SK-N-SH (cell line): Measurements from ENCODE around the gene PIK3R2. TPM values are rescaled to one million over a fixed set of nuclear protein-coding genes. Genes with fewer than 3 reads are reported as not detected.

Experiments used
- CTCF ChIA-PET: fragments of 300-600, 350-600 bp; formaldehyde crosslinking; extraction: SDS; loops from one replicate; lab custom pipeline; 2021; lab: Yijun Ruan, JAX
- POLR2A ChIA-PET: fragments of 350-600 bp; sonication (Branson Sonifier 250); formaldehyde crosslinking; extraction: SDS; loops from one replicate; lab custom pipeline; 2020; ENCODE audit warnings: antibody characterized with exemption, inconsistent platforms; lab: Yijun Ruan, JAX
- DNase-seq: peaks from one replicate; pipeline ENCODE4 v3.0.0; 2012
- H2AFZ ChIP-seq: fragments of 200-600 bp; sonication (generic); 2 replicates; pipeline ENCODE4 v1.8.1; 2016; ENCODE audit warnings: antibody characterized with exemption, mild to moderate bottlenecking, low read depth
- H3F3A ChIP-seq: fragments of 200-600 bp; sonication (generic); replicated peaks from 2 replicates; pipeline ENCODE3; 2016; ENCODE audit warnings: antibody characterized with exemption, mild to moderate bottlenecking; ENCODE audit not compliant: insufficient read depth
- H3K27ac ChIP-seq, 2 experiments: fragments of 200-500 bp in 1 of 2; fragments of 200-600 bp in 1 of 2; sonication (Bioruptor generic) in 1 of 2; sonication (generic), shearing (Covaris generic) in 1 of 2; 2 replicates each; pipeline versions ENCODE4 v1.5.1 to v1.6.1; 2014 to 2016; ENCODE audit warnings: low read depth in 2 of 2, inconsistent platforms in 1 of 2, low read length in 1 of 2, mild to moderate bottlenecking in 1 of 2, mixed read lengths in 1 of 2
- H3K27me3 ChIP-seq: fragments of 200-600 bp; sonication (generic), shearing (Covaris generic); 2 replicates; pipeline ENCODE4 v1.6.1; 2016; ENCODE audit warnings: mixed run types; ENCODE audit not compliant: insufficient read depth
- H3K36me3 ChIP-seq, 2 experiments: fragments of 200-500 bp in 1 of 2; fragments of 200-600 bp in 1 of 2; sonication (Bioruptor generic) in 1 of 2; sonication (generic) in 1 of 2; replicated peaks in 1 of 2; 2 replicates each; pipeline versions ENCODE3 to v1.5.1; 2014 to 2016; ENCODE audit warnings: low read length in 1 of 2, mild to moderate bottlenecking in 1 of 2; ENCODE audit not compliant: insufficient read depth in 2 of 2, control insufficient read depth in 1 of 2
- H3K4me1 ChIP-seq, 2 experiments: fragments of 200-500 bp in 1 of 2; fragments of 200-600 bp in 1 of 2; sonication (Bioruptor generic) in 1 of 2; sonication (generic), shearing (Covaris generic) in 1 of 2; 2 replicates each; pipeline versions ENCODE4 v1.5.1 to v1.6.1; 2014 to 2016; ENCODE audit warnings: low read depth in 1 of 2, low read length in 1 of 2, mixed run types in 1 of 2; ENCODE audit not compliant: insufficient read depth in 2 of 2, control insufficient read depth in 1 of 2
- H3K4me2 ChIP-seq: fragments of 200-600 bp; sonication (generic), shearing (Covaris generic); 2 replicates; pipeline ENCODE4 v1.6.1; 2017; ENCODE audit warnings: mixed run types
- H3K4me3 ChIP-seq, 2 experiments: fragments of 200-500 bp in 1 of 2; fragments of 200-600 bp in 1 of 2; sonication (Bioruptor generic) in 1 of 2; sonication (generic), shearing (Covaris generic) in 1 of 2; 2 replicates each; pipeline versions ENCODE4 v1.5.1 to v1.8.1; 2014 to 2016; ENCODE audit warnings: low read depth in 2 of 2, inconsistent platforms in 1 of 2, low read length in 1 of 2, mild to moderate bottlenecking in 1 of 2, mixed read lengths in 1 of 2, moderate library complexity in 1 of 2
- H3K79me2 ChIP-seq: fragments of 200-600 bp; sonication (generic); 2 replicates; pipeline ENCODE4 v1.8.1; 2017; ENCODE audit warnings: mild to moderate bottlenecking; ENCODE audit not compliant: insufficient read depth
- H3K9ac ChIP-seq: fragments of 200-600 bp; sonication (generic); 2 replicates; pipeline ENCODE4 v1.6.1; 2017; ENCODE audit warnings: mixed run types
- H3K9me2 ChIP-seq: fragments of 200-600 bp; sonication (generic); 2 replicates; pipeline ENCODE4 v1.6.1; 2017; ENCODE audit warnings: mixed run types
- H3K9me3 ChIP-seq: fragments of 200-600 bp; sonication (generic); 2 replicates; pipeline ENCODE4 v1.6.1; 2017; ENCODE audit warnings: mixed run types, mild to moderate bottlenecking, moderate library complexity
- H4K20me1 ChIP-seq: fragments of 200-600 bp; sonication (generic); 2 replicates; pipeline ENCODE4 v1.6.1; 2017; ENCODE audit warnings: mild to moderate bottlenecking, mixed run types; ENCODE audit not compliant: insufficient read depth
- CHD2 ChIP-seq: fragments of 150-350 bp; IDR thresholded peaks from 2 replicates; pipeline ENCODE4 v1.6.1; 2018; ENCODE audit warnings: low read length; ENCODE audit not compliant: partially characterized antibody
- ELF1 ChIP-seq: IDR thresholded peaks from 2 replicates; pipeline ENCODE4 v1.4.0; 2012
- EP300 ChIP-seq, 2 experiments: IDR thresholded peaks; 2 replicates each; pipeline versions ENCODE4 v1.4.0 to v1.6.1; 2012; ENCODE audit warnings: borderline replicate concordance in 1 of 2, low read depth in 1 of 2, low read length in 1 of 2
- FOXJ3 ChIP-seq: sonication (generic); formaldehyde crosslinking; IDR thresholded peaks from 2 replicates; pipeline ENCODE4 v1.5.1; 2020; ENCODE audit warnings: mild to moderate bottlenecking, missing genetic modification reagents
- NFIC ChIP-seq: IDR thresholded peaks from 2 replicates; pipeline ENCODE4 v1.4.0; 2012; ENCODE audit warnings: borderline replicate concordance
- NRF1 ChIP-seq: IDR thresholded peaks from 2 replicates; pipeline ENCODE4 v1.6.1; 2012; ENCODE audit warnings: low read depth, mild to moderate bottlenecking, low read length
- RAD21 ChIP-seq: IDR thresholded peaks from 2 replicates; pipeline ENCODE4 v1.6.1; 2012; ENCODE audit warnings: mild to moderate bottlenecking, low read length
- SIN3A ChIP-seq: IDR thresholded peaks from 2 replicates; pipeline ENCODE4 v1.6.1; 2012; ENCODE audit warnings: low read depth, mild to moderate bottlenecking, low read length, moderate library complexity, borderline replicate concordance
- SMC3 ChIP-seq: IDR thresholded peaks from 2 replicates; pipeline ENCODE4 v1.6.1; 2012; ENCODE audit warnings: low read depth, low read length, improper control_type of control experiment
- TEAD4 ChIP-seq: IDR thresholded peaks from 2 replicates; pipeline ENCODE4 v1.4.0; 2012; ENCODE audit warnings: mild to moderate bottlenecking, borderline replicate concordance; ENCODE audit not compliant: insufficient read depth
- WGBS: methylation state at CpG from one replicate; pipeline ENCODE4 v1.1.6; 2017; ENCODE audit warnings: low lambda C conversion rate; 5-methylcytosine and 5-hydroxymethylcytosine counted together
- polyA plus RNA-seq, 3 experiments: library from polyadenylated mRNA; depleted of rRNA; stranded (reverse); fragments of >200 nt; gene quantifications; 2 replicates each; pipeline ENCODE4 v1.2.3, GENCODE V29; 2012
- TF ChIP-seq, protein P1 (sequence below): IDR thresholded peaks from 2 replicates; pipeline ENCODE4 v1.4.0; 2012; ENCODE audit warnings: low read depth, borderline replicate concordance
- TF ChIP-seq, protein P2 (sequence below): IDR thresholded peaks from 2 replicates; pipeline ENCODE4 v1.4.0; 2012; ENCODE audit warnings: low read depth
- TF ChIP-seq, protein P3 (sequence below): IDR thresholded peaks from 2 replicates; pipeline ENCODE4; 2012
- TF ChIP-seq, protein P4 (sequence below): fragments of 150-350 bp; IDR thresholded peaks from 2 replicates; pipeline ENCODE4 v1.6.1; 2016; ENCODE audit warnings: mild to moderate bottlenecking, low read depth, low read length

Gene PIK3R2
- 27.5 and 36.6 TPM in 2 replicates for polyA plus RNA-seq (2012; rRNA removed)
- 17.4 and 30.3 TPM in 2 replicates for polyA plus RNA-seq (2012; cell fraction: cytosol; rRNA removed)
- 52.1 and 53.0 TPM in 2 replicates for polyA plus RNA-seq (2012; cell fraction: nucleus; rRNA removed)

DNA sequence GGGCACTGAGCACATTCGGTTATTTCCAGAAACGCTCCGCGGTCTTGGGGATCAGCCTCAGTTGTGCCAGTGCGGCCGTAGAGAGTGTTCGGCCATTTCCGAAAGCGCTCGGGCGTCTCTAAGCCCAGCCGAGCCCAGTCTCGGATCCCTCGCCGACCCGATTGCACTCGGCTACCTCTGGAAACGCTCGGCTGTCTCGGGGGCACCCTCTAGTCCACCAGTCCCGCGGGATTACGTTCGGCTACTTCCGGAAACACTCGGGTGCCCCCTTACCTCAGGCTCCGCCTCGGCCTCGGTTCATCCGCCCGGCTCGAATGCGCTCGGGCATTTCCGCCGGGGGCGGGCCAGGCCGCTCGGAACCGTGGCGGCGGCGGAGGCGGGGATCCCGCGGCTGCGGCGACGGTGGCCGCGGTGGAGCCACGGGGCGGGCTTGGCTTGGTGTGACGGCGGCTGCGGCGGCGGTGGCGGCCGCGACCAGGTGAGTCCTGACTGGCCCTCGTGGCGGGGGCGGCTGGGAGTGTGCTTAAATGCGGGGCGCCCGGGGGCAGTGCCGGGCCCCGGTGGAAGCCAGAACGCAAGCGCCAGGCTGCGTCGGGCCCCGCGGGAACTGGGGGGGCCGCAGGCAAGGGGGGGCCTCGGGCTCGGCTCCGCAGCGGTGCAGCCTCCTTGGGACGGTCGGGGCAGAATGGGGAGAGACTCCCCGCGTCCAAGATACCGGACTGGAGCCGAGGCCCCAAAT, at the start of gene PIK3R2:
TSS of gene PIK3R2 (plus strand) at position 347 of the 739 bp plus-strand sequence. CDS start 2,717 bp downstream, outside the sequence.
- Histone ChIP-seq H3K36me3 (peaks cover 0 to 20% of the 10 kb centered on the region in 2 experiments), H3K27ac (peak within 1 kb of the TSS; percentile 98 to 99), H3K9ac (peak within 1 kb of the TSS; percentile 94), H3K79me2 (peaks cover 45% of the 10 kb centered on the region), H3K9me2 (no peaks in the 10 kb centered on the region), H3K27me3 (no peaks in the 10 kb centered on the region), H2AFZ (peak within 1 kb of the TSS; percentile 92), H3F3A (peaks cover 12% of the 10 kb centered on the region), H3K4me2 (peak within 1 kb of the TSS; percentile 97), H3K9me3 (no peaks in the 10 kb centered on the region), H4K20me1 (peaks cover 5% of the 10 kb centered on the region; the same call in 1 of the 2 replicates), H3K4me1 (peaks cover 17 to 44% of the 10 kb centered on the region in 2 experiments; a peak in 2 of 4 replicates), H3K4me3 (peak within 1 kb of the TSS; percentile 89 to 93)
- peak; percentile 99 for TF ChIP-seq CHD2
- no peak for TF ChIP-seq NRF1
- TF ChIP-seq, protein P1, sequence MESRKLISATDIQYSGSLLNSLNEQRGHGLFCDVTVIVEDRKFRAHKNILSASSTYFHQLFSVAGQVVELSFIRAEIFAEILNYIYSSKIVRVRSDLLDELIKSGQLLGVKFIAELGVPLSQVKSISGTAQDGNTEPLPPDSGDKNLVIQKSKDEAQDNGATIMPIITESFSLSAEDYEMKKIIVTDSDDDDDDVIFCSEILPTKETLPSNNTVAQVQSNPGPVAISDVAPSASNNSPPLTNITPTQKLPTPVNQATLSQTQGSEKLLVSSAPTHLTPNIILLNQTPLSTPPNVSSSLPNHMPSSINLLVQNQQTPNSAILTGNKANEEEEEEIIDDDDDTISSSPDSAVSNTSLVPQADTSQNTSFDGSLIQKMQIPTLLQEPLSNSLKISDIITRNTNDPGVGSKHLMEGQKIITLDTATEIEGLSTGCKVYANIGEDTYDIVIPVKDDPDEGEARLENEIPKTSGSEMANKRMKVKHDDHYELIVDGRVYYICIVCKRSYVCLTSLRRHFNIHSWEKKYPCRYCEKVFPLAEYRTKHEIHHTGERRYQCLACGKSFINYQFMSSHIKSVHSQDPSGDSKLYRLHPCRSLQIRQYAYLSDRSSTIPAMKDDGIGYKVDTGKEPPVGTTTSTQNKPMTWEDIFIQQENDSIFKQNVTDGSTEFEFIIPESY: peak; percentile 96
- TF ChIP-seq, protein P2, sequence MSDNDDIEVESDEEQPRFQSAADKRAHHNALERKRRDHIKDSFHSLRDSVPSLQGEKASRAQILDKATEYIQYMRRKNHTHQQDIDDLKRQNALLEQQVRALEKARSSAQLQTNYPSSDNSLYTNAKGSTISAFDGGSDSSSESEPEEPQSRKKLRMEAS: peak; percentile 36
- peak; percentile 53; the same call in 1 of the 2 replicates for TF ChIP-seq ELF1
- POLR2A ChIA-PET: interaction anchor here (0.6 to 2.1 kb wide), 3 partner anchors 11 to 293 kb away, joined by 3 to 6 read pairs (median 3); partner anchors contain the start of gene RPL18A
- DNase-seq: peak; percentile 98
- WGBS: 0% methylated on average over 16 of the region's 86 CpGs
- CTCF ChIA-PET: interaction anchor here (0.5 to 2.6 kb wide), 14 partner anchors 8 to 220 kb away, joined by 3 to 18 read pairs (median 4); partner anchors contain the start of gene CCDC124

DNA sequence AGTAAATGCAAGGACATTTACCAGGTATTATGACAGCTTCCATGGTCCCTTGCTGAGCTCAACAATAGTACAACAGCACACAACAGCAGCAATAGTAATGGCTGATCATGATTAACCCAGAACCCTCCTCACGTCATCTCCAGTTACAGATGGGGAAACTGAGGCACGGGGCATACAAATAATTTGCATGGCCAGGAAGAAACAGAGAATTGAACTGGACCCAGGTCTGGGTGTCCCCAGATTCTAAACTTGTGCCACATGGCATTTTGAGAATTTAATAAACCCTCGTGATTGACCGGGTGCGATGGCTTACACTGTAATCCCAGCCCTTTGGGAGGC, 48.2 kb upstream of the PIK3R2 start:
- CTCF ChIA-PET: interaction anchor here (1.0 to 2.5 kb wide), 2 partner anchors 8 to 63 kb away, joined by 5 to 15 read pairs; no protein-coding TSS in a partner anchor
- Histone ChIP-seq H3K9me2 (no peaks in the 10 kb centered on the region), H2AFZ (peak overlapping the region; percentile 79), H3K4me2 (peak overlapping the region; percentile 87), H3K9ac (no peak overlapping the region), H3K79me2 (no peaks in the 10 kb centered on the region), H3K27ac (peak overlapping the region; percentile 51 to 53; a peak in 2 of 4 replicates), H3K36me3 (no peaks in the 10 kb centered on the region), H3F3A (peaks cover 11% of the 10 kb centered on the region), H3K4me1 (peaks cover 0 to 14% of the 10 kb centered on the region in 2 experiments; a peak in 1 of 4 replicates), H3K27me3 (no peaks in the 10 kb centered on the region), H4K20me1 (no peaks in the 10 kb centered on the region), H3K9me3 (no peaks in the 10 kb centered on the region), H3K4me3 (peak overlapping the region; percentile 44 to 58)
- POLR2A ChIA-PET: no interaction called here
- 51% methylated on average over 5 of the region's 5 CpGs for WGBS
- no peak for DNase-seq
- TF ChIP-seq, protein P3, sequence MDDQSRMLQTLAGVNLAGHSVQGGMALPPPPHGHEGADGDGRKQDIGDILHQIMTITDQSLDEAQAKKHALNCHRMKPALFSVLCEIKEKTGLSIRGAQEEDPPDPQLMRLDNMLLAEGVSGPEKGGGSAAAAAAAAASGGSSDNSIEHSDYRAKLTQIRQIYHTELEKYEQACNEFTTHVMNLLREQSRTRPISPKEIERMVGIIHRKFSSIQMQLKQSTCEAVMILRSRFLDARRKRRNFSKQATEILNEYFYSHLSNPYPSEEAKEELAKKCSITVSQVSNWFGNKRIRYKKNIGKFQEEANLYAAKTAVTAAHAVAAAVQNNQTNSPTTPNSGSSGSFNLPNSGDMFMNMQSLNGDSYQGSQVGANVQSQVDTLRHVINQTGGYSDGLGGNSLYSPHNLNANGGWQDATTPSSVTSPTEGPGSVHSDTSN: no peak
- no peak for TF ChIP-seq SMC3
- TF ChIP-seq, protein P1: no peak
- TF ChIP-seq ELF1: no peak
- TF ChIP-seq EP300 (IDR thresholded peaks at IDR 0.05; ENCODE audit: borderline replicate concordance in 1 of 2, low read depth in 1 of 2, low read length in 1 of 2): no peak
- TF ChIP-seq, protein P2: no peak
- TF ChIP-seq TEAD4: no peak
- no peak for TF ChIP-seq SIN3A
- no peak for TF ChIP-seq NFIC
- TF ChIP-seq, protein P4, sequence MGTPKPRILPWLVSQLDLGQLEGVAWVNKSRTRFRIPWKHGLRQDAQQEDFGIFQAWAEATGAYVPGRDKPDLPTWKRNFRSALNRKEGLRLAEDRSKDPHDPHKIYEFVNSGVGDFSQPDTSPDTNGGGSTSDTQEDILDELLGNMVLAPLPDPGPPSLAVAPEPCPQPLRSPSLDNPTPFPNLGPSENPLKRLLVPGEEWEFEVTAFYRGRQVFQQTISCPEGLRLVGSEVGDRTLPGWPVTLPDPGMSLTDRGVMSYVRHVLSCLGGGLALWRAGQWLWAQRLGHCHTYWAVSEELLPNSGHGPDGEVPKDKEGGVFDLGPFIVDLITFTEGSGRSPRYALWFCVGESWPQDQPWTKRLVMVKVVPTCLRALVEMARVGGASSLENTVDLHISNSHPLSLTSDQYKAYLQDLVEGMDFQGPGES: no peak
- no peak for TF ChIP-seq FOXJ3 (CRISPR knock-in tag)
- TF ChIP-seq RAD21: no peak
